SW 1271 (cell line): ENCODE results near the gene ADH7.

Experiments
- DNase-seq, 2 experiments: peaks; one replicate each; lab custom pipeline; 2025; lab: John Stamatoyannopoulos, UW

The ADH7 gene

DNA sequence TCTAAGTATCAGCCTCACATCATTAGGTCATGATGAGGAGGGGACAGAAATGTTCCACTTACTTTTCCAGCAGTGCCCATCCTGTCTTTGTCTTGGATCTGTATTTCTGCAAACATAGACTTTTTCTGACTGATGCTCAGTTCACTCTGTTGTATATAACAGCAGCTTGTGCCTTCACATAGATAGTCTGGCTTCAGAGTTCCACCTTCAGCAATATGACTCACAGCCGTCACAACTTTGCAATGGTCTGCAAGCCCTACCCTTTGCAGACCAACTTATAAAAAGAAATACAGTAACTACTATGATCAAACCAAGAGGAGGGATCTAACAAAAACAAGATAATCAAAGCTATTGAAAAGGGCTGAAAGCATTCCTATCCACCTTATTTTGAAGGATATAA, at the start of gene ADH7:
Gene ADH7 (minus strand): TSS at position 189 of the 400 bp plus-strand sequence. CDS start 109 bp downstream, at position 80.
- DNase-seq: no peak

GRCh38 chr4:99483636-99484035, 48.5 kb upstream of the ADH7 start:
- no peak for DNase-seq

- DNase-seq: no peak
Measured at GRCh38 chr4:99473131-99473530, 38.0 kb upstream of the ADH7 start.

DNA sequence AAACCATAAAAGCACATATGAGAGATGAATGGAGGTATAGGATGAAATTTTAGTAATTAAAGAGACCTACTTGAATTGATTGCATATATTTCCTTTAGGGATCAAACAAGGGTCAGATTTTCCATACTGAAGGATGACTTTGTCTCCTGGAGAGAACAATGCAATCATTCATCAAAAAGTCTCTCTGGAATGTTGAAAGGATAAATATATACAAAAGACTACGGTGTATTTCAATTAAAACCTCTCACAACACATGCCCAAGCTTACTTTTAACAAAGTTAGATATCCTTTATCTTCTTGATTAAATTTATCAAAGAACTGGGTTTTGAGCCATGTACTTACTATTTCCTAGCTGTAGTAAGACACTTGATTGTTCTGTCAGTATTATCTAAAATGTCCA, 36.8 kb upstream of the ADH7 start:
- no peak for DNase-seq

- no peak for DNase-seq
Measured at GRCh38 chr4:99471349-99471748, 36.2 kb upstream of the ADH7 start.

DNA sequence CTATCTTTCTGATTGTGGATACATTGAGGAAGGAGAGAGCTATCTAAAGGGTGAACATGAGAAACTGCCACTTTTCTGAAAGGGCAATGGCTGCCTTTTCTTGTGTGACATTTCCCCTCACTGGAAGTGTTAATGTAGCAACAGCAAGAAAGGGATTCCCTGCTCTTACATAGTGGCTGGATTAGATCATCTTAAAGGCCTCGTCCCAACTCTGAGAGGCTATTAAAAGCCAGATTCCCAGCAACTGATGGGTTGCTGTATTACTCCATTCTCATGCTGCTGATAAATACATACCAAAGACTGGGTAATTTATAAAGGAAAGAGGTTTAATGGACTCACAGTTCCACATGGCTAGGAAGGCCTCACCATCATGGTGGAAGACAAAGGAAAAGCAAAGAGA, 33.7 kb upstream of the ADH7 start:
- DNase-seq: no peak

DNA sequence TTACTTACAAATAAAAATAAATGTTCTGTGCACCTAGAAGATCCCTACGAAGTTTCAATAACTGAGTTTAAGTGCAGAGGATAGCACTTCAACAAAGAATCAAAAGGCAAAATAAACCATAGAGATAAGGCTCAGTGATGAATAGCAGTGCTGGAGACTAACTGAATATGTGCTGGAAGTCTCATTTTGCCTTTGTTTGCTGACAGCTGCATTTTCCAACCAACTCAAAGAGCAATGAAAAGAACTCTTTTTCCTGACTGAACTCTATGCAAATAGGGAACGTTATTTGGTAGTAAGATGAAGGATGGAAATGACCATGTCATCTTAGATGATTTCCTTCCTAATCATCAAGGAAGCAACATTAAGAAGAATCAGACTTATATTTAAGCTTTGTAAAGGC, 32.7 kb upstream of the ADH7 start:
- DNase-seq: no peak

GRCh38 chr4:99463566-99463965, 28.4 kb upstream of the ADH7 start:
- no peak for DNase-seq

- peak in 1 of 2 experiments; percentile 43 for DNase-seq
Measured at GRCh38 chr4:99462875-99463464, 27.8 kb upstream of the ADH7 start.

DNA sequence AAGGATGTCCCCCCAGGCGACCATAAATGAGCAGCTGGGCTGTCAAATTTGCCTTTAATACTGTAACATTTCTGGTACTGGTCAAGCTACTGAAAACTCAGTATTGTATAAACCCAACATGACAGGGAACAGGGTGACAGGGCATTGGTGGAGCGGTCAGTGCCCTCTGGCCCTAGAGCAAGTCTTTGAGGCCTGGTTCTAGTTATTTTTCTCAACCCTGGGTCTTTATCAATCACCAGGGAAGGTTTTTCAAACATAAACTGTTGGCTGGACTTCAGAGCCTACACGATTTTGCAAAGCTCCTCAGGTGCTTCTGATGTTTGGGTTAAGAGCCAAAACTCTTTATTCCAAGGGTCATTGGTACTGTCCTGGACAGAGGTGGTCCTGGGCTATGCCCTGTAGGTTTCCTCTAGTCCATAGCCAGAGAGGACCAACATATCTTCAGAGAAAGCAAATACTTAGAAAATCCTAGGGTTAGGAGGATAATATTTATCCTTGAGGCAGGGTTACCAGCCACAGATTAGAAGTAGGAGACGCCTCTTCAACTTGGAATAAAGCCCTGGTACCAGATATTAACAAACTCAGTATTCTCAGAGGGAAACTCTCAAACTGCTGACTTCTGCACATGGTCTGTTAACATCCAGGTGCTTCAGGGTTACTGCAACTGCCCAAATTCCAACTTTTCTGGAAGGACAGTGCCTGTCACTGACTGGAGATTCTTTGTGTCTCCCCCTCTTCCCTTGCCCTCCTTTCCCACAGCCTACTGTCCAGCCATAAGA, 26.7 kb upstream of the ADH7 start:
- no peak for DNase-seq

GRCh38 chr4:99459546-99460042, 24.5 kb upstream of the ADH7 start:
- no peak for DNase-seq

GRCh38 chr4:99458911-99459447, 23.8 kb upstream of the ADH7 start:
- DNase-seq: no peak

DNA sequence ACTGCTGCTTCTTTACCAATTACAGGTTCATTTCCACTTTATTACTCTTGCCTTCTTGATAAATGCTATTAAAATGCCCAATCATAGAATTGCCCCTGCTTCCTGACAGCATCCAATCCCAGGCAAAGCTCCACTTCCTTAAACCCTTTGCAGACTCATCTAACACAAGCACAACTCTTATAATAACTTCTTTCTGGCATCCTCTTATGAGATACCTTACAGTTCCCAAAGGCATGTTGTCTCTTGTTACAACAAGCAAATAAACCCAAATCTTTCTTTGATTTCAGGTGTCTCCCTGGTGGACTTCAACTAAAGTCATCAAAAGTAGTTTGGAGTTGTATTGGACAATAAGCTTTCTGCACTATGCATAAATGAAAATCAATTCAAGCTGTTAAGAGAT, 22.5 kb upstream of the ADH7 start:
- no peak for DNase-seq

GRCh38 chr4:99457270-99457669, 22.1 kb upstream of the ADH7 start:
- no peak for DNase-seq

- DNase-seq: no peak
Measured at GRCh38 chr4:99447513-99447912, 12.4 kb upstream of the ADH7 start.

DNA sequence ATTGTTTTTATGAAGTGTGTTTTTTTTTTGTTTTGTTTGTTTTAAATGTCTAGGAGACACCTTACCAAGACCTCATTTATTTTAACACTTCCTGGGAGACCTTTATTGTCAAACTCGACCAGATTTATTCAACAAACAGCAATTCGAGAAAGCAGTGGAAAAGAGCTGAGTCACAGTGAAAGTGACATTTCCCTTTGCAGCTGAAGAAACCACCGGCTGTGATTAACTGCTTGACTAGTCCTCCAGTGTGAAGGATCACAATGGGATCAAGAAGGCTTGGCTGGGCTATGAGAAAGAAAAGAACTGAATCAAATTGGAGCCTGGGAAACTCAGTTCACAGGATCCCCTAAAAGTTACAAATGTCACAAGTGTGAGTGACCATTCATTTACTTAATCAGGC, 11.9 kb upstream of the ADH7 start:
- DNase-seq: no peak

DNA sequence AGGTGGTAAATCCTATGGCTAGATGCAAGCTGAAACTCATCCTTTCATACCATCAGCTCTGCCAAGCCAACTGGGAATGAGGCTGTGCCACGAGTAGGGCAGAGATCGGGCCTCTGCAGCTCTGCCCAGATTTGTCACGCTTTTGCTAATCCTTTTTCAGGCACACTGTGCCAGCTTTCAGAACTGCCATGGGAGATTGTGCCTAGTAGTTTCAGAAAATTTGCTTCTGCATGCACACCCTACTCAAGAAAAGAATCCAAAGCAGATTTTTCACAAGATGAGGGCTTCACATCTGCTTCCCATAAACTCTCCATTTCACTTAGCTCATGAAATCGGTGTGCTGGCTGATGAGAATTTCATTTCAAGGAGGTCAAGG, 3.3 kb upstream of the ADH7 start:
- no peak for DNase-seq

- no peak for DNase-seq
Measured at GRCh38 chr4:99437723-99438404, 2.7 kb upstream of the ADH7 start.

DNA sequence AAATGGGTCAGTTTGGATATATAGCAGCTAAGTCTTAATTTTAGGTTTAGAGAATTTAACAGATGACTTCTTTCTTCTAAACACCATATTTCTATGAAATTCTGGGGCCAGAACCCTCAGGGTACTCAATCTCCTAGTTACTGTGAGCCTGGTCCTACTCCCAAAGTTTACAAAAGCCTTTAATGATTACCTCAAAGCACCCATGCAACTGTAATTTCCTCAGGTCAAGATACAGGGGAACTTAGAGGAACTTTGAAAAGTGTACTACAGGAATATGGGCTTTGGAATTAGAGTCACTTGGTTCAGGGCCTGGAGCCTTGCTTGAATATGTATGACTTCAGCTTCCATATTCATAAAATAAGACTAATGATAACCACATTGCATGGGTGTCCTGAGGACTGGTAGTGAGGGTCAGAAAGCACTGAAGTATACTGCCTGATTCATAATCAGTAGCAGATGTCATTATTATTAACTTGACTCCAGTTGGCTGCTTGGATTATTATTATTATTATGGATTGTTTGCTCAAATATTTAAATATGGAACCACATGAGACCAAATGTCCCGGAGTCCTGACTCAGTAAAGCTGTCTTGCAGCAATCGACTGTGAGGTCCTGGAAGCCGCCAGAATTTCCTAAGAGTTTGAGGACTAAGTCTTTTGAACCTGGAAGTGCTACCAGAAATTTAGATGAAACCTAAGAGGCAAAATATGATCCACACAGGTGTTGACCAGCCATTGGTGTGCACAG, 2.0 kb upstream of the ADH7 start:
- no peak for DNase-seq

DNA sequence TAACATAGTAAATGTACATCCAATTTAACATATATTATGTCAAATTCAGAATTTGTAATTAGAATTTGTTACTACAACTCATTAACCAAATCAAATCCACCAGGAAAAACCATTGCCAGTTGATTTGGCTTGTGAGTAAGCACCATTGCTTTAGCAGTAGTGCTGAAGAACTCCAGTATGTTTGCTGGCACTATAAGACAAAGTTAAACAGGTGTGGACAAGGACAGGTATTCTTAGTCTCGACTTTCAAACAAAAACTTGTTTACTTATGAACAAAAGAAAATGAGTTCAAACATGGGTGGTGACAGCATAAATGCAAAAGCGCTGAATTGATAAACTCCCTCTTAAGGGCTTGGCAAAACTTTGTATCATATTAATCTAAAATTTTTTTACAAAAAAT, 1.3 kb upstream of the ADH7 start:
- no peak for DNase-seq

DNA sequence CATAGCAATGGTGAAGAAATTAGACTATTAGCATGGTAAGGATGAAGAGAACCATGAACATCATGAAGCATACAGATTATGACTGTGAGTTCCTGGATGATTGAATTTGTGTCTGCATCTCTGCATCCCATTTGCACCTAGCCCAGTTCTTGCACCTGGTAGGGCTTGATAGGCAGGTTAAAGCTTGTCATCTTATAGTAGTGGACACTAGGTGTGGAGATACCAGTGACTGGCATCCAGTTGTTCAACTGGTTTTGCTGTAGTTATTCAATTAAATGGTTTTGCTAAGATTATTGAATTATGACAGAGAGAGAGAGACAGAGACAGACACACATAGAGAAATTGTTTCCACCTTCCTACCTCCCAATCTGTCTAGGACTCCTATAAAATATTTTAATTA, 5.0 kb downstream of the ADH7 start:
- no peak for DNase-seq

- no peak for DNase-seq
Measured at GRCh38 chr4:99417125-99417524, 18.0 kb downstream of the ADH7 start.
